ENCODE data around the gene USP7. TPM values are rescaled to one million over a fixed set of nuclear protein-coding genes. Genes with fewer than 3 reads are reported as not detected.
A peak's percentile ranks its signal among the peaks of the same experiment; 100 is the strongest.

Gene USP7
- total RNA-seq (10 to 100 TPM; 59.0 to 84.8 (median 67.1) TPM), polyA plus RNA-seq (10 to 100 TPM; 22.2 to 24.9 TPM)
- long read RNA-seq, donor 1, full-length matches to known transcripts: 63 of 96 reads
- long read RNA-seq, donor 1, partial matches to known transcripts: 26 of 96 reads
- long read RNA-seq, donor 1, other reads (novel, unspliced or antisense): 7 of 96 reads
- long read RNA-seq, donor 2, full-length matches to known transcripts: 72 of 120 reads
- long read RNA-seq, donor 2, partial matches to known transcripts: 31 of 120 reads
- long read RNA-seq, donor 2, other reads (novel, unspliced or antisense): 17 of 120 reads
- long read RNA-seq, donor 3, full-length matches to known transcripts: 2 of 34 reads
- long read RNA-seq, donor 3, partial matches to known transcripts: 28 of 34 reads
- long read RNA-seq, donor 3, other reads (novel, unspliced or antisense): 4 of 34 reads

GRCh38 chr16:8963821-8964441 lies at the start of gene USP7:
Gene USP7 (minus strand): TSS chr16:8963906. CDS start chr16:8963285, 621 bp downstream.
- peaks cover 14 to 50% (median 39%) of the 10 kb centered on the region in 9 donors for H3K4me1 ChIP-seq
- TF ChIP-seq CTCF (IDR thresholded peaks at IDR 0.05): peak in 1 of 9 donors; percentile 14
- H3K27me3 ChIP-seq: no peaks in the 10 kb centered on the region
- no peaks in the 10 kb centered on the region for H3K36me3 ChIP-seq
- H3K9me3 ChIP-seq: no peaks in the 10 kb centered on the region
- DNase-seq (peak; percentile 94 to 95), ATAC-seq (peak; percentile 92 to 97 (median 96))
- H3K4me3 ChIP-seq: peak within 1 kb of the TSS; percentile 69 to 96 (median 81)
- peak within 1 kb of the TSS; percentile 68 to 94 (median 85) for H3K27ac ChIP-seq
- intact Hi-C loops (cut with DNase I): loop anchor here in 6 of 10 donors (5.0 to 10.0 kb wide), 7 partner anchors 42 to 133 kb away; partner anchors contain the start of gene HAPSTR1 (in 3 of the 6)
- WGBS, 2 donors: 0 to 1% methylated on average over 60 to 75 of the region's 79 CpGs

- Histone ChIP-seq H3K4me1 (peaks cover 0 to 7% (median 6%) of the 10 kb centered on the region in 9 donors), H3K27me3 (peaks cover 0 to 23% (median 10%) of the 10 kb centered on the region in 7 donors), H3K4me3 (no peak overlapping the region), H3K9me3 (peaks cover 0 to 13% (median 6%) of the 10 kb centered on the region in 11 donors), H3K36me3 (no peaks in the 10 kb centered on the region), H3K27ac (no peak overlapping the region)
- no peak for ATAC-seq
- no peak for TF ChIP-seq CTCF (IDR thresholded peaks at IDR 0.05)
- no peak for DNase-seq
- intact Hi-C loops (cut with DNase I): loop anchor here in 3 of 10 donors (5.0 to 10.0 kb wide), 3 partner anchors 51 to 359 kb away; partner anchors contain the start of gene USP7 (in 1 of the 3)
- 51 to 60% methylated on average over 7 of the region's 7 CpGs for WGBS, 2 donors
These were observed 49.8 kb upstream of the USP7 start for GRCh38 chr16:9013508-9013864.

- Histone ChIP-seq H3K9me3 (peaks cover 0 to 13% (median 6%) of the 10 kb centered on the region in 11 donors), H3K36me3 (no peaks in the 10 kb centered on the region), H3K4me1 (peaks cover 0 to 8% (median 7%) of the 10 kb centered on the region in 9 donors), H3K27ac (no peak overlapping the region), H3K27me3 (peaks cover 0 to 23% (median 10%) of the 10 kb centered on the region in 7 donors), H3K4me3 (no peak overlapping the region)
- WGBS, 2 donors: 24% methylated on average over 28 of the region's 28 CpGs
- ATAC-seq: peak in 3 of 8 donors; percentile 42 to 59 (median 49)
- intact Hi-C loops (cut with DNase I): loop anchor here in 3 of 10 donors (5.0 to 10.0 kb wide), 3 partner anchors 51 to 358 kb away; partner anchors contain the start of gene USP7 (in 1 of the 3)
- TF ChIP-seq CTCF (IDR thresholded peaks at IDR 0.05): peak in 4 of 9 donors; percentile 15 to 38 (median 36)
- peak in 1 of 2 donors; percentile 25 for DNase-seq
These were observed 49.3 kb upstream of the USP7 start for GRCh38 chr16:9012848-9013507.

- peaks cover 0 to 13% (median 6%) of the 10 kb centered on the region in 11 donors for H3K9me3 ChIP-seq
- intact Hi-C loops (cut with DNase I): loop anchor here in 3 of 10 donors (5.0 to 10.0 kb wide), 3 partner anchors 50 to 358 kb away; partner anchors contain the start of gene USP7 (in 1 of the 3)
- WGBS, 2 donors: 89% methylated on average over 6 of the region's 6 CpGs
- ATAC-seq (no peak), DNase-seq (no peak)
- H3K36me3 ChIP-seq: no peaks in the 10 kb centered on the region
- no peak overlapping the region for H3K27ac ChIP-seq
- peaks cover 0 to 8% (median 7%) of the 10 kb centered on the region in 9 donors for H3K4me1 ChIP-seq
- peaks cover 0 to 23% (median 10%) of the 10 kb centered on the region in 7 donors for H3K27me3 ChIP-seq
- TF ChIP-seq CTCF (IDR thresholded peaks at IDR 0.05): no peak
- no peak overlapping the region for H3K4me3 ChIP-seq
These were observed 48.6 kb upstream of the USP7 start for GRCh38 chr16:9012330-9012729.
